SH-SY5Y (cell line): ENCODE data around the gene FAIM2.

ENCODE experiments used
- GATA2 ChIP-seq: IDR thresholded peaks from 2 replicates; pipeline ENCODE4 v1.6.1; 2011; ENCODE audit warnings: mild to moderate bottlenecking, low read depth, low read length
- GATA3 ChIP-seq: IDR thresholded peaks from 2 replicates; pipeline ENCODE4 v1.6.1; 2011; ENCODE audit warnings: low read depth, mild to moderate bottlenecking, low read length, moderate library complexity

- TF ChIP-seq GATA2, result no peak
- TF ChIP-seq GATA3, result no peak
Measured at GRCh38 chr12:49894751-49895148, 8.9 kb downstream of the FAIM2 start.
